ENCODE results near the gene SMIM26.

The SMIM26 gene

GRCh38 chr20:18533978-18534644 is 33.1 kb upstream of the SMIM26 start:
- no peak overlapping the region for H3K4me2 ChIP-seq
- TF ChIP-seq Cebpa-rat (IDR thresholded peaks at IDR 0.05): no peak
- H3K9me3 ChIP-seq: no peaks in the 10 kb centered on the region
- no peak overlapping the region for H3K9ac ChIP-seq
- no peak overlapping the region for H3K4me3 ChIP-seq
- no peaks in the 10 kb centered on the region for H3K4me1 ChIP-seq
- no peaks in the 10 kb centered on the region for H3K27me3 ChIP-seq
- 0 out of 2 replicates have a peak, but pooled peaks cover 6% of the 10 kb centered on the region for H4K20me1 ChIP-seq
- H3K27ac ChIP-seq: no peak overlapping the region
- peaks cover 90% of the 10 kb centered on the region for H3K36me3 ChIP-seq

- no peak overlapping the region for H3K9ac ChIP-seq
- no peak overlapping the region for H3K27ac ChIP-seq
- H3K27me3 ChIP-seq: no peaks in the 10 kb centered on the region
- no peak overlapping the region for H3K4me2 ChIP-seq
- H3K4me3 ChIP-seq: no peak overlapping the region
- no peaks in the 10 kb centered on the region for H3K4me1 ChIP-seq
- peaks cover 89% of the 10 kb centered on the region for H3K36me3 ChIP-seq
- H3K9me3 ChIP-seq: no peaks in the 10 kb centered on the region
- TF ChIP-seq Cebpa-rat (IDR thresholded peaks at IDR 0.05): no peak
- no peaks in the 10 kb centered on the region for H4K20me1 ChIP-seq
Observed at GRCh38 chr20:18537651-18538050, 29.6 kb upstream of the SMIM26 start.

- H3K36me3 ChIP-seq: peaks cover 87% of the 10 kb centered on the region
- H3K27ac ChIP-seq: no peak overlapping the region
- H3K27me3 ChIP-seq: no peaks in the 10 kb centered on the region
- no peak overlapping the region for H3K4me2 ChIP-seq
- H3K4me3 ChIP-seq: no peak overlapping the region
- no peaks in the 10 kb centered on the region for H3K4me1 ChIP-seq
- no peak for TF ChIP-seq Cebpa-rat (IDR thresholded peaks at IDR 0.05)
- H3K9me3 ChIP-seq: no peaks in the 10 kb centered on the region
- H4K20me1 ChIP-seq: no peaks in the 10 kb centered on the region
- H3K9ac ChIP-seq: no peak overlapping the region
Observed at GRCh38 chr20:18541741-18542140, 25.5 kb upstream of the SMIM26 start.

- TF ChIP-seq Cebpa-rat (IDR thresholded peaks at IDR 0.05): no peak
- H3K4me1 ChIP-seq: no peaks in the 10 kb centered on the region
- H3K4me3 ChIP-seq: no peak overlapping the region
- H3K36me3 ChIP-seq: peaks cover 92% of the 10 kb centered on the region
- H3K4me2 ChIP-seq: no peak overlapping the region
- H3K27ac ChIP-seq: no peak overlapping the region
- H3K9me3 ChIP-seq: no peaks in the 10 kb centered on the region
- H3K9ac ChIP-seq: no peak overlapping the region
- H4K20me1 ChIP-seq: no peaks in the 10 kb centered on the region
- no peaks in the 10 kb centered on the region for H3K27me3 ChIP-seq
Observed at GRCh38 chr20:18543216-18543615, 24.0 kb upstream of the SMIM26 start.

GRCh38 chr20:18543932-18544331 is 23.3 kb upstream of the SMIM26 start:
- Histone ChIP-seq H3K36me3 (peaks cover 92% of the 10 kb centered on the region), H3K27ac (no peak overlapping the region), H3K9ac (no peak overlapping the region), H4K20me1 (no peaks in the 10 kb centered on the region), H3K9me3 (no peaks in the 10 kb centered on the region), H3K4me1 (no peaks in the 10 kb centered on the region), H3K27me3 (no peaks in the 10 kb centered on the region), H3K4me2 (no peak overlapping the region), H3K4me3 (no peak overlapping the region)
- no peak for TF ChIP-seq Cebpa-rat (IDR thresholded peaks at IDR 0.05)

GRCh38 chr20:18545566-18545965 is 21.7 kb upstream of the SMIM26 start:
- TF ChIP-seq Cebpa-rat (IDR thresholded peaks at IDR 0.05): no peak
- Histone ChIP-seq H3K27ac (no peak overlapping the region), H3K36me3 (peaks cover 92% of the 10 kb centered on the region), H3K4me1 (no peaks in the 10 kb centered on the region), H3K27me3 (no peaks in the 10 kb centered on the region), H3K4me2 (no peak overlapping the region), H3K4me3 (no peak overlapping the region), H4K20me1 (no peaks in the 10 kb centered on the region), H3K9ac (no peak overlapping the region), H3K9me3 (no peaks in the 10 kb centered on the region)

GRCh38 chr20:18548465-18548864 is 18.8 kb upstream of the SMIM26 start:
- Histone ChIP-seq H3K9me3 (no peaks in the 10 kb centered on the region), H4K20me1 (no peaks in the 10 kb centered on the region), H3K27ac (no peak overlapping the region), H3K4me2 (no peak overlapping the region), H3K4me1 (no peaks in the 10 kb centered on the region), H3K9ac (no peak overlapping the region), H3K27me3 (no peaks in the 10 kb centered on the region), H3K36me3 (peaks cover 92% of the 10 kb centered on the region), H3K4me3 (no peak overlapping the region)
- TF ChIP-seq Cebpa-rat (IDR thresholded peaks at IDR 0.05): no peak

GRCh38 chr20:18553746-18554145 is 13.5 kb upstream of the SMIM26 start:
- H3K4me1 ChIP-seq: no peaks in the 10 kb centered on the region
- no peak overlapping the region for H3K27ac ChIP-seq
- no peak overlapping the region for H3K9ac ChIP-seq
- no peak overlapping the region for H3K4me3 ChIP-seq
- no peaks in the 10 kb centered on the region for H4K20me1 ChIP-seq
- peaks cover 91% of the 10 kb centered on the region for H3K36me3 ChIP-seq
- H3K27me3 ChIP-seq: no peaks in the 10 kb centered on the region
- no peak overlapping the region for H3K4me2 ChIP-seq
- H3K9me3 ChIP-seq: no peaks in the 10 kb centered on the region
- no peak for TF ChIP-seq Cebpa-rat (IDR thresholded peaks at IDR 0.05)

- peak overlapping the region; percentile 87 for H3K4me2 ChIP-seq
- peak overlapping the region; percentile 91 for H3K9ac ChIP-seq
- peaks cover 17% of the 10 kb centered on the region for H3K4me1 ChIP-seq
- H3K36me3 ChIP-seq: peaks cover 40% of the 10 kb centered on the region
- TF ChIP-seq Cebpa-rat (IDR thresholded peaks at IDR 0.05): no peak
- H3K9me3 ChIP-seq: peaks cover 13% of the 10 kb centered on the region
- H3K27me3 ChIP-seq: no peaks in the 10 kb centered on the region
- no peaks in the 10 kb centered on the region for H4K20me1 ChIP-seq
- H3K27ac ChIP-seq: peak overlapping the region; percentile 87
- H3K4me3 ChIP-seq: peak overlapping the region; percentile 84
Observed at GRCh38 chr20:18567739-18568091, 483 bp downstream of the SMIM26 start.

- TF ChIP-seq Cebpa-rat (IDR thresholded peaks at IDR 0.05): no peak
- peaks cover 13% of the 10 kb centered on the region for H3K9me3 ChIP-seq
- H3K4me2 ChIP-seq: no peak overlapping the region
- H3K4me1 ChIP-seq: peaks cover 17% of the 10 kb centered on the region
- no peak overlapping the region for H3K27ac ChIP-seq
- H3K36me3 ChIP-seq: peaks cover 33% of the 10 kb centered on the region
- no peak overlapping the region for H3K9ac ChIP-seq
- no peak overlapping the region for H3K4me3 ChIP-seq
- no peaks in the 10 kb centered on the region for H3K27me3 ChIP-seq
- H4K20me1 ChIP-seq: no peaks in the 10 kb centered on the region
Observed at GRCh38 chr20:18571009-18571408, 3.8 kb downstream of the SMIM26 start.

- TF ChIP-seq Cebpa-rat (IDR thresholded peaks at IDR 0.05): no peak
- no peak overlapping the region for H3K27ac ChIP-seq
- no peak overlapping the region for H3K4me3 ChIP-seq
- H3K9ac ChIP-seq: no peak overlapping the region
- H3K4me1 ChIP-seq: peaks cover 12% of the 10 kb centered on the region
- no peak overlapping the region for H3K4me2 ChIP-seq
- no peaks in the 10 kb centered on the region for H4K20me1 ChIP-seq
- peaks cover 13% of the 10 kb centered on the region for H3K9me3 ChIP-seq
- H3K27me3 ChIP-seq: no peaks in the 10 kb centered on the region
- peaks cover 33% of the 10 kb centered on the region for H3K36me3 ChIP-seq
Observed at GRCh38 chr20:18571578-18571977, 4.3 kb downstream of the SMIM26 start.

Data from BLaER1 (cell line).